ENCODE measurements around the gene LRRC23.

The LRRC23 gene

GRCh38 chr12:6928703-6929407 lies 24.2 kb downstream of the LRRC23 start:
- no peak for DNase-seq

GRCh38 chr12:6929466-6930452 lies 25.1 kb downstream of the LRRC23 start:
- no peak for DNase-seq

GRCh38 chr12:6932766-6933165 lies 28.1 kb downstream of the LRRC23 start:
- DNase-seq: no peak

GRCh38 chr12:6934110-6934509 lies 29.5 kb downstream of the LRRC23 start:
- DNase-seq: no peak

GRCh38 chr12:6935371-6936193 lies 31.0 kb downstream of the LRRC23 start:
- no peak for DNase-seq

GRCh38 chr12:6936194-6936635 lies 31.6 kb downstream of the LRRC23 start:
- no peak for DNase-seq

- no peak for DNase-seq
Observed at GRCh38 chr12:6936636-6937480, 32.2 kb downstream of the LRRC23 start.

- DNase-seq: peak; percentile 82
Observed at GRCh38 chr12:6937481-6938352, 33.1 kb downstream of the LRRC23 start.

GRCh38 chr12:6938353-6939190 lies 34.0 kb downstream of the LRRC23 start:
- DNase-seq: no peak

- DNase-seq: no peak
Observed at GRCh38 chr12:6939191-6939540, 34.5 kb downstream of the LRRC23 start.

- DNase-seq: no peak
Observed at GRCh38 chr12:6941267-6941666, 36.6 kb downstream of the LRRC23 start.

GRCh38 chr12:6941782-6942181 lies 37.2 kb downstream of the LRRC23 start:
- no peak for DNase-seq

GRCh38 chr12:6942331-6942665 lies 37.7 kb downstream of the LRRC23 start:
- DNase-seq: no peak

GRCh38 chr12:6943389-6943721 lies 38.7 kb downstream of the LRRC23 start:
- DNase-seq: peak; percentile 79

GRCh38 chr12:6943722-6944380 lies 39.2 kb downstream of the LRRC23 start, which contains the start of the genes C12orf57 and RNU7-1:
Gene C12orf57, plus strand, starts transcription at chr12:6944022. Its CDS starts 100 bp downstream, at chr12:6944122.
Gene RNU7-1, plus strand, starts transcription at chr12:6943816.
- peak; percentile 70 for DNase-seq

GRCh38 chr12:6944381-6945186 lies 40.0 kb downstream of the LRRC23 start:
- DNase-seq: peak; percentile 55

GRCh38 chr12:6945613-6946012 lies 41.0 kb downstream of the LRRC23 start:
- DNase-seq: no peak

GRCh38 chr12:6946033-6946919 lies 41.7 kb downstream of the LRRC23 start:
- peak; percentile 81 for DNase-seq
